ENCODE measurements around the gene CTSZ. TPM values are rescaled to one million over a fixed set of nuclear protein-coding genes. Genes with fewer than 3 reads are reported as not detected.

Gene CTSZ
- total RNA-seq, 1 experiment from 2014 or later = 113 TPM

DNA sequence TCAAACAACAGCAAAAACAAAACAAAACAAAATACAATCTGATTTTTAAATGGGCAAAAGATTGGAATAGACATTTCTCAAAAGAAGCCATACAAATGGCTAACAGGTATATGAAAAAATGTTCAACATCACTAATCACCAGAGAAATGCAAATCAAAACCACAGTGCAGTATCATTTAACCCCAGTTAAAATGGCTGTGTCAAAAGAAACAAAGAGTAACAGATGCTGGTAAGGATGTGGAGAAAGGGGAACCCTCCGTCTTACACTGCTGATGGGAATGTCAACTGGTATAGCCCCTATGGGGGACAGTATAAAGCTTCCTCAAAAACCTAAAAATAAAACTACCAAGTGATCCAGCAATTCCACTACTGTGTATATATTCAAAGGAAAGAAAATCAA, 36.9 kb downstream of the CTSZ start:
- no peak for ATAC-seq
- Histone ChIP-seq H3K4me3 (ENCODE audit: low read depth in 2 of 2, low read length in 2 of 2) (no peak overlapping the region), H3K27ac (ENCODE audit: low read length) (no peak overlapping the region), H3K9me3 (ENCODE audit: control insufficient read depth, insufficient read depth, low read depth, low read length) (no peaks in the 10 kb centered on the region), H3K4me1 (ENCODE audit: control insufficient read depth, insufficient read depth, low read length) (no peaks in the 10 kb centered on the region), H3K36me3 (ENCODE audit: control insufficient read depth, insufficient read depth, low read length) (no peaks in the 10 kb centered on the region), H3K27me3 (ENCODE audit: control insufficient read depth, insufficient read depth, low read length) (no peaks in the 10 kb centered on the region)
- BruUV-seq (replicated peaks) = no TSS peak
- TF ChIP-seq SIN3A (IDR thresholded peaks at IDR 0.05; ENCODE audit: borderline replicate concordance, insufficient read depth, low read depth, low read length) = no peak
- no peak for TF ChIP-seq REST (IDR thresholded peaks at IDR 0.05; ENCODE audit: insufficient read depth in 1 of 2, low read depth in 2 of 2, low read length in 1 of 2)
- TF ChIP-seq POLR2AphosphoS5 (IDR thresholded peaks at IDR 0.05; ENCODE audit: low read depth, low read length) = no peak
- TF ChIP-seq TCF7L2 (IDR thresholded peaks at IDR 0.05; ENCODE audit: low read depth, low read length) = no peak
- TF ChIP-seq, protein P1, sequence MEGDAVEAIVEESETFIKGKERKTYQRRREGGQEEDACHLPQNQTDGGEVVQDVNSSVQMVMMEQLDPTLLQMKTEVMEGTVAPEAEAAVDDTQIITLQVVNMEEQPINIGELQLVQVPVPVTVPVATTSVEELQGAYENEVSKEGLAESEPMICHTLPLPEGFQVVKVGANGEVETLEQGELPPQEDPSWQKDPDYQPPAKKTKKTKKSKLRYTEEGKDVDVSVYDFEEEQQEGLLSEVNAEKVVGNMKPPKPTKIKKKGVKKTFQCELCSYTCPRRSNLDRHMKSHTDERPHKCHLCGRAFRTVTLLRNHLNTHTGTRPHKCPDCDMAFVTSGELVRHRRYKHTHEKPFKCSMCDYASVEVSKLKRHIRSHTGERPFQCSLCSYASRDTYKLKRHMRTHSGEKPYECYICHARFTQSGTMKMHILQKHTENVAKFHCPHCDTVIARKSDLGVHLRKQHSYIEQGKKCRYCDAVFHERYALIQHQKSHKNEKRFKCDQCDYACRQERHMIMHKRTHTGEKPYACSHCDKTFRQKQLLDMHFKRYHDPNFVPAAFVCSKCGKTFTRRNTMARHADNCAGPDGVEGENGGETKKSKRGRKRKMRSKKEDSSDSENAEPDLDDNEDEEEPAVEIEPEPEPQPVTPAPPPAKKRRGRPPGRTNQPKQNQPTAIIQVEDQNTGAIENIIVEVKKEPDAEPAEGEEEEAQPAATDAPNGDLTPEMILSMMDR (IDR thresholded peaks at IDR 0.05) = no peak
- CTCF ChIA-PET = no interaction called here
- POLR2A ChIA-PET = no interaction called here
- no peak for DNase-seq (ENCODE audit: low read depth, low spot score)
- in situ Hi-C loops (cut with HindIII; ENCODE audit: low pct_unique_long_range_greater_than_20kb, low sequenced_read_pairs) = no loop called here
- intact Hi-C loops (cut with micrococcal nuclease; ENCODE audit: unreplicated experiment) = no loop called here

DNA sequence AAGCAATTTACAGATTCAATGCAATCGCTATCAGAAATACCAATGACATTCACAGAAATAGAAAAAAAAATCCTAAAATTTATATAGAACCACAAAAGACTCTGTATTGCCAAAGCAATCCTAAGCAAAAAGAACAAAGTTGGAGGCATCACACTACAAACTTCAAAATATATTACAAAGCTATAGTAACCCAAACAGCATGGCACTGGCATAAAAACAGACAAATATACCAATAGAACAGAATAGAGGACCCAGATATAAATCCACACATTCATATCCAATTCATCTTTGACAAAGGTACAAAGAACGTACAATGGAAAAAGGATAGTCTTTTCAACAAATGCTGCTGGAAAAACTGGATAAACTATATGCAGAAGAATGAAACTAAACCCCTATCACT, 37.6 kb downstream of the CTSZ start:
- Histone ChIP-seq H3K27ac (ENCODE audit: low read length) (no peak overlapping the region), H3K9me3 (ENCODE audit: control insufficient read depth, insufficient read depth, low read depth, low read length) (no peaks in the 10 kb centered on the region), H3K4me1 (ENCODE audit: control insufficient read depth, insufficient read depth, low read length) (no peaks in the 10 kb centered on the region), H3K4me3 (ENCODE audit: low read depth in 2 of 2, low read length in 2 of 2) (no peak overlapping the region), H3K36me3 (ENCODE audit: control insufficient read depth, insufficient read depth, low read length) (no peaks in the 10 kb centered on the region), H3K27me3 (ENCODE audit: control insufficient read depth, insufficient read depth, low read length) (no peaks in the 10 kb centered on the region)
- intact Hi-C loops (cut with micrococcal nuclease; ENCODE audit: unreplicated experiment) (no loop called here), in situ Hi-C loops (cut with HindIII; ENCODE audit: low pct_unique_long_range_greater_than_20kb, low sequenced_read_pairs) (no loop called here)
- TF ChIP-seq POLR2AphosphoS5 (IDR thresholded peaks at IDR 0.05; ENCODE audit: low read depth, low read length) = no peak
- TF ChIP-seq SIN3A (IDR thresholded peaks at IDR 0.05; ENCODE audit: borderline replicate concordance, insufficient read depth, low read depth, low read length) = no peak
- TF ChIP-seq, protein P1 (IDR thresholded peaks at IDR 0.05) = no peak
- no peak for TF ChIP-seq REST (IDR thresholded peaks at IDR 0.05; ENCODE audit: insufficient read depth in 1 of 2, low read depth in 2 of 2, low read length in 1 of 2)
- ChIA-PET CTCF (no interaction called here), POLR2A (no interaction called here)
- ATAC-seq (no peak), DNase-seq (ENCODE audit: low read depth, low spot score) (no peak)
- BruUV-seq (replicated peaks) = no TSS peak

All from Panc1 (cell line).